Measurements from ENCODE around the gene GIMAP4.
"Not testable (repeated sequence)": the region's sequence is repeated elsewhere in the genome, so short reads cannot be mapped to it uniquely, and the experiment has no call there.

GIMAP4 gene

DNA sequence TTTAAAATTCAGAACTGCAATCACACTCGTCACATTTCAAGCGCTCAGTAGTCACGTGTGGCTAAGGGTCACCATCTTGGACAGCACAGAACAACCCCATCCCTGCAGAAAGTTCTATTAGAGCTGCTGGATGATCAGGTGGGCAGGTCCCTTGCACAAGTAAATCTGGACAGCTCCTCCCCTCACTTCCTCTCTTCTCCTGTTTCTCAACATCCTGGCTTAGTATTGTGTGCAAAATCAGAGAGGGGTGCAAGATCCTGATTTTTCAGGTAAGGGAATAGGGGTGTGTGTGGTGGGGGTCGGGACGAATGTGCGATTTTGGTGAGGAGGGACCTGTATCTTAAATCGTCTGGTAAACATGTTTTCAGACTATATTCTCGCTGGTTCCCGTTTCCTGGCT lies at the start of gene GIMAP4:
Gene GIMAP4, plus strand, starts transcription at position 222 of the 400 bp plus-strand sequence. CDS start 2,512 bp downstream, outside the sequence.
- in situ Hi-C loops (cut with HindIII; ENCODE audit: low sequenced_read_pairs) = no loop called here

- in situ Hi-C loops (cut with HindIII; ENCODE audit: low sequenced_read_pairs) = no loop called here
These were observed 47.9 kb upstream of the GIMAP4 start for GRCh38 chr7:150519310-150519709.

GRCh38 chr7:150520145-150520544 lies 47.0 kb upstream of the GIMAP4 start:
- in situ Hi-C loops (cut with HindIII; ENCODE audit: low sequenced_read_pairs) = no loop called here

GRCh38 chr7:150522931-150523330 lies 44.3 kb upstream of the GIMAP4 start:
- in situ Hi-C loops (cut with HindIII; ENCODE audit: low sequenced_read_pairs) = not testable (repeated sequence)

DNA sequence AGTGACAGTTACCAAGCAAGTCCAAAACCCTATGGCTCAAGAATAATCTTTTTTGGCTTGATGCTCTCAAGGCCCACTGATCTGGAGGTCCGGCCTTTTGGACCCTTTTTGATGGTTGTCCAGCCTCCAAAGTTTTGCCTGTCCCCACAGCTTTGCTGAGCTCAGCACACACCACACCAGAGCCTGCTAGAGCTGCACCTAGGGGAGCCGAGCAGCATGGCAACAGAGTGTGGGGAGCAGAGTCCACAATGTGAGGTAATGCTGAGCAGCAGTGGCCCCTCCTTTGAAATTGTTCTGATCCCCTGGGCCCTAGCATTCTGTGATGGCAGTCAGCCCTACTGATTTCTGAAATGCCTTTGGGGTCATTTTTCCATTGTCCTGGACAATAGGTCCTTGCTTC lies 43.2 kb upstream of the GIMAP4 start:
- in situ Hi-C loops (cut with HindIII; ENCODE audit: low sequenced_read_pairs) = no loop called here

- in situ Hi-C loops (cut with HindIII; ENCODE audit: low sequenced_read_pairs) = no loop called here
These were observed 35.5 kb upstream of the GIMAP4 start for GRCh38 chr7:150531704-150532103.

GRCh38 chr7:150538259-150538658 lies 28.9 kb upstream of the GIMAP4 start:
- in situ Hi-C loops (cut with HindIII; ENCODE audit: low sequenced_read_pairs) = no loop called here

DNA sequence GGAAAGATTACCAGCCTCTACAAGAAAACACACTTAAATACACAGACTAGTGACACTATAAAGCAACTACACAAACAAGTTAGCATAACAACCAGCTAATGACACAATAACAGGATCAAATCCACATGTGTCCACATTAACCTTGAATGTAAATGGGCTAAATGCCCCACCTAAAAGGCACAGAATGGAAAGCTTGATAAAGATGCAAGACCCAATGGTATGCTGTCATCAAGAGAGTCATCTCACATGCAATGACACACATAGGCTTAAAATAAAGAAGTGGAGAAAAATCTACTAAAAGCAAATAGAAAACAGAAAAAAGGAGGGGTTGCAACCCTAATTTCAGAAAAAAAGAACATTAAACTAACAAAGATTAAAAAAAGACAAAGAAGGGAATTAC lies 14.0 kb upstream of the GIMAP4 start:
- in situ Hi-C loops (cut with HindIII; ENCODE audit: low sequenced_read_pairs) = no loop called here

DNA sequence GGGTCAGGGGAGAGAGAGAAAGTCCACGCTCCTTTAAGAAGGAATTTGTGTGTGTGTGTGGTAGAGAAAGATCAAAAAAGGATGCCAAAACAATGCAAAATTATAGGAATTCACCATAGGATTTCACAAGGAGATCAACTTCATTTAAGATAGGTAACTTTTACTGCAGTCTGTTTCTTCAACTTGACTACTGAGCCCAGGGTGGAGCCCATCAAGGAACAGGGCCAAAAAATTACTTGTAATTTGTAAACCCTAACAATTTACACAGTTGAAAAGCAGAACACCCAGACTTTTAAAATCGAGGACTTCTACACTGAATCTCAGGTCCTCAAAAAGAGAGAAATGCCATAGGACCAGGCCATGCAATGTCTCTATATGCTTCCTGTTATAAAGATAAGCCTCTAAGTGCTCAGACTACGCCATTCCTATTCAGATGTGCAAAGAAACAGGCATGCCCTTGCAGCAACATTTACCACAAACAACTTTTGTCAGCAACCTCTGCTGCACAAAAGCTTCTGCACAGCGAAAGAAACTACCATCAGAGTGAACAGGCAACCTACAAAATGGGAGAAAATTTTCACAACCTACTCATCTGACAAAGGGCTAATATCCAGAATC lies 10.6 kb upstream of the GIMAP4 start:
- in situ Hi-C loops (cut with HindIII; ENCODE audit: low sequenced_read_pairs) = no loop called here

DNA sequence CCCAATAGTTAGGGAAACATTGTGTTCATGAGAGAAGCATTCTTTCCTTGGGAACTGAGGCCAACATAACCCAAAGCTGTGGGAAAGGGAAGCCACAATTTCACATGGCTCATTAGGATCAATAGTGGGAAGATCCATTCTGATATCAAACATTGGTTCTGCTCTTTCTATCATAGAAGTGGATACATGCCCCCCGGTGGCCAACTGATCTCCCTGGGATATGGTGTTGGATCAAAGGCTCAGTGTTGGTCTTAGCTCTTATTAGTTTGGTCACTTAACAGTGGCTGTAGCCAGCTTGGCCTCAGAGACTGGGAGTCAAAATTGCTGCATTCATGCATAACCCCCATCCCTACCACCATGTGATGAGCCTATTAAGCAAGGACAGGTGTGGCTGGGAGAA lies 6.7 kb upstream of the GIMAP4 start:
- in situ Hi-C loops (cut with HindIII; ENCODE audit: low sequenced_read_pairs) = no loop called here

GRCh38 chr7:150562919-150563318 lies 4.3 kb upstream of the GIMAP4 start:
- in situ Hi-C loops (cut with HindIII; ENCODE audit: low sequenced_read_pairs) = no loop called here

- in situ Hi-C loops (cut with HindIII; ENCODE audit: low sequenced_read_pairs) = no loop called here
These were observed 3.2 kb upstream of the GIMAP4 start for GRCh38 chr7:150564006-150564405.

- in situ Hi-C loops (cut with HindIII; ENCODE audit: low sequenced_read_pairs) = no loop called here
These were observed 2.6 kb upstream of the GIMAP4 start for GRCh38 chr7:150564566-150564965.

DNA sequence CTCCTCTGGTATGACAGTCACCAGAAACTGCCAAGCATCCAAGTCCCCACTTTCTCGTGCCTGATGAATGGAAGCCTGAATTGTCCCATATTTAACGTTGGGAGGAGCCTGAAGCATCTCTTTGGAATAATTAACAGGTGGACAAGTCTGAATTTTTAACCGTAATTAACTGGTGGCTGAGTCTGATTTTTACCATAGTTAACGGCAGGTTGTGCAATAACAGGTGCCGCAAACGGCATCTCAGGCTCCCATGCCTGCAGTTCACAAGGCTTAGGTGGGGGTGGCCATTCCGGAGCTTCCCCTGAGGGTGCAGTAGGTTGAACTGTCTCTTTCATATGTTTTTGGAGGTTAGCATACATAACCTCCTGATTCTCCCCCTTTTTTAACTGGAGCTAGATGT lies 2.0 kb upstream of the GIMAP4 start:
- in situ Hi-C loops (cut with HindIII; ENCODE audit: low sequenced_read_pairs) = no loop called here

- in situ Hi-C loops (cut with HindIII; ENCODE audit: low sequenced_read_pairs) = no loop called here
These were observed 1.1 kb upstream of the GIMAP4 start for GRCh38 chr7:150566123-150566522.

- in situ Hi-C loops (cut with HindIII; ENCODE audit: low sequenced_read_pairs) = no loop called here
These were observed 618 bp upstream of the GIMAP4 start for GRCh38 chr7:150566572-150566971.

DNA sequence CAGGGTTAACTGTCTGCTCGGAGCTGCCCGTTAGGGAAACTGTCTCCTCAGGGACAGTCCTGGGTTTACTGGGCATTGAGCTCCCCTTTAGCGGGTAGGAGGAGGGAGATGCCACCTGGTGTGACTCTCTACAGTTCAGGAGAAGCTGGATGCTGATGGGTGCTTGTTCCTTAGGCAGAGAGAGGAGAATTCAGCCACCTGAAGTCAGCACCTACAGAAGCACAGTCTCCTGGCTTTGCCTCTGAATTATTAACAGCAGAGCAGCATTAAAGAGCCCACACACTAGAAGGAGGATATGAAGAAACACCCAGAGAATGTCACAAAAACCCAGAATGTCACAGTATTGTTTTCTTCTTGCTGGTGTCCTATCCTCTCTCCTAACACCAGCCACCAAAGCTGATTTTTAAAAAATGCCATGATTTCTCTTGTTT lies 696 bp downstream of the GIMAP4 start:
- in situ Hi-C loops (cut with HindIII; ENCODE audit: low sequenced_read_pairs) = no loop called here

DNA sequence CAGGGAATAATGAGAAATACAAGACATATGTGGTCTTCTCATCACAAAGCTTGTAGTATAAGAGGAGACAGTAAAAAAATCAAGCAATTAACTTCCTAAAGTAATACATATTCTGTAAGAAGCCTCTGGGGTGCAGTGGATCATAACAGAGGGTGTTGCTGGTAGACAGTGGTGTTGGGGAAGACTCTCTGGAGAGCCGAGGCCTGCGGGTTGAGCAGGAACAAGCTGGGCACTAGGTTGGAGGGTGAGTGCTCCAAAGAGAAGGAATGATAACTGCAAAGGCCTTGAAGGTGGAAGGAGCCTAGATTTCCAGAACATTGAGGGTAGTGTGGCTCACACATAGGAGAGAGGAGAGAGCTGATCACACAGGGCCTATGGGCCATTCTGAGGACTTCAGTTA lies 1.5 kb downstream of the GIMAP4 start:
- in situ Hi-C loops (cut with HindIII; ENCODE audit: low sequenced_read_pairs) = no loop called here

DNA sequence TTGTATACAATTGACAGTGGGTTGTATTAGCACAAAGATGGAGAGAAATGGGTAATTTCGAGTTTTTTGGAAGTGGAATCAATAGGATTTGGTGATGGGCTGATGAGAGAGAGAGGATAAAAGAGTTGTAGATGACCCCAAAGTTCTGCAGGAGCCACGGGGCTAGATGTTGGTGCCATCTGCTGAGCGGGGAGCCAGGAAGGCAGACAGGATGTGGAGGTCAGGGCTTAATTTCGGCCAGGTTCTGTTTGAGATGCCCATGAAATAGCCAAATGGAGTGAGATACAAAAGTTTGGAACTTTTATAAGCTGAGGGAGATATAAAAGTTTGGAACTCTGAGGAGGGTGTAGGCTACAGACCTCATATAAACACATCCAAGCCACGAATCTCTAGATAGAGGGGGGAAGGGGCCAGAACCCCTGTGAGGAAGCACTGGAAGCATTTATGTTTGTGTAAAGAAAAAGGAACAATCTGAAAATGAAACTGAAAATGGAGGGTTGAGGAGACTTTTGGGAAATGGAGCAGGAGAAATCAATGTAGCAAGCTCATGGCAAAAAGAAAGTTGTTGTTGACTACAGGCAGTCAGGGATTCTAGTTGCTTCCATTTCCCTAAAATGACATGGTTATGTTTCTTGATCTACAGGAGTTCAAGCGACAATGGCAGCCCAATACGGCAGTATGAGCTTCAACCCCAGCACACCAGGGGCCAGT lies 2.2 kb downstream of the GIMAP4 start:
- in situ Hi-C loops (cut with HindIII; ENCODE audit: low sequenced_read_pairs) = no loop called here

DNA sequence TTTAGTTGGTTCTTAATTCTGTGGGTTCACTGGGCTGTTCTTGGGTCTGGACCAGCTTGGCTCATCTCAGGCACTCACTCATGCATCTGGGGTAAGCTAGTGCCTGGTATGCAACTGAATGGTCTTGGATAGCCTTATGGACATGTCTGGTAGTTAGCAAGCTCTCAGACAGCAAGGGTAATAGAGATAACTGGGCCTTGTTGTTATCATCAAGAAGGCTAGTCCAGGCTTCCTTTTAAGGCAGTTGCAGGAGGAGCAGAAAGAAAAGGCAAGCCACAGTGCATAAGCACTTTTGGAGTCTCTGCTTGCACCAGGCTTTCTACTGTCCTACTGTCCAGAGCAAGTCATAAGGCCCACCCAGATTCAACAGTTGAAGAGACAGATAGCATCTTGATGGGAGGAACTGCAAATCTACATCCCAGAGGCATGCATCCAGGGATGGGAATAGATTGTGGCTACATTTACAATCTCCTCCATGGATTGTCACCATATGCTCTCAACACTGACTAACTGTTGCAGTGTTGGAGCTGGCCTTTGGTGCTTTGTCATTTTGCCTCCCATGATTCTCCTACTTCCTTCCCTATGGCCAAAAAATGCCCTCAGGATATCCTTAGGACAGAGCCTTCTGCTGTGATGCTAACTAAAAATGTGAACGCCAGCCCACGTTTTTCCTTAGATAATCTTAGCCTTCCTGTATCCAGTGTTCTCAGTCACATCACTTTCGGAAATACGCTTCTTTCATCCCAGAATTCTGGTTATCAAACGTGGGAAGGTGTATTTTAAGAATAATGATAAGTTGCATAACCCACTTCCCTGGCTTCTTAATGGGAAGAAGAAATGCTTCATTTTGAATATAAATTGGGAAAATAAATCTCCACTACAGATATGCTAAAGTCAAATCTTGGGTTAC lies 3.6 kb downstream of the GIMAP4 start:
- in situ Hi-C loops (cut with HindIII; ENCODE audit: low sequenced_read_pairs) = no loop called here

- in situ Hi-C loops (cut with HindIII; ENCODE audit: low sequenced_read_pairs) = no loop called here
These were observed 5.3 kb downstream of the GIMAP4 start for GRCh38 chr7:150572496-150572895.
